ENCODE results near the gene SCN4B.

The SCN4B gene

DNA sequence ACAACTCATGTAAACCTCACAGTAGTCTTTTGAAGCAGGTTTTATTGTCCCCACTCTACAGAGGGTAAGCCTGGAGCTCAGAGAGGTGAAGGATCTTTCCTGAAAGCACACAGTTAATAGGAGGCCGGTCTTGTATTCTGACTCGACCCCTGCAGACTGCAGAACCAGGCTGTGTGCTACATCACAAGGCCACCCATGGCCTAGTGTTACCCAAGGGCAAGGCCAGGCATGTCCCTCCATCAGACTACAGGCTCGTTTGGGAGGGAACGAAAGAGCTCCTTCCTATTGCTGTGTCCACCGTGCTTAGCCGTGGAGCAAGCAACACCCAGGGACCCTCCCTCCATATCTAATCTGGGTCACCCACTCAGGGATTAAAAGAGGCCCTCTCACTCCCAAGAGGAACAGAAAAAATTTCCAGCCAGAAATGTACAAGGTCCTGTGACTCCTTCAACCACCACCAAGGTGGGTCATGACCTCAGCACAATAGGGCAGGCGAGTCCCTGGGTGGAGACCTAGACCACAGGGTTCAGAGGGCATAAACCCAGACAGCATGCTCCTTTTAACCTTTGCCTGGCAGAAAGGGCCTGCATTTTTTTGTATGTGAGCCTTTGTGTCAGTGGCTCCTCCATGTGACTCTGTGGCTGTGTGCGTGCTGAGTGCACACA is 59.6 kb downstream of the SCN4B start:
- DNase-seq (ENCODE audit: low read depth) = peak; percentile 75
- TF ChIP-seq, protein P1, sequence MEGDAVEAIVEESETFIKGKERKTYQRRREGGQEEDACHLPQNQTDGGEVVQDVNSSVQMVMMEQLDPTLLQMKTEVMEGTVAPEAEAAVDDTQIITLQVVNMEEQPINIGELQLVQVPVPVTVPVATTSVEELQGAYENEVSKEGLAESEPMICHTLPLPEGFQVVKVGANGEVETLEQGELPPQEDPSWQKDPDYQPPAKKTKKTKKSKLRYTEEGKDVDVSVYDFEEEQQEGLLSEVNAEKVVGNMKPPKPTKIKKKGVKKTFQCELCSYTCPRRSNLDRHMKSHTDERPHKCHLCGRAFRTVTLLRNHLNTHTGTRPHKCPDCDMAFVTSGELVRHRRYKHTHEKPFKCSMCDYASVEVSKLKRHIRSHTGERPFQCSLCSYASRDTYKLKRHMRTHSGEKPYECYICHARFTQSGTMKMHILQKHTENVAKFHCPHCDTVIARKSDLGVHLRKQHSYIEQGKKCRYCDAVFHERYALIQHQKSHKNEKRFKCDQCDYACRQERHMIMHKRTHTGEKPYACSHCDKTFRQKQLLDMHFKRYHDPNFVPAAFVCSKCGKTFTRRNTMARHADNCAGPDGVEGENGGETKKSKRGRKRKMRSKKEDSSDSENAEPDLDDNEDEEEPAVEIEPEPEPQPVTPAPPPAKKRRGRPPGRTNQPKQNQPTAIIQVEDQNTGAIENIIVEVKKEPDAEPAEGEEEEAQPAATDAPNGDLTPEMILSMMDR (IDR thresholded peaks at IDR 0.05; ENCODE audit: insufficient read depth, low read depth, low read length, missing control alignments) = no peak

DNA sequence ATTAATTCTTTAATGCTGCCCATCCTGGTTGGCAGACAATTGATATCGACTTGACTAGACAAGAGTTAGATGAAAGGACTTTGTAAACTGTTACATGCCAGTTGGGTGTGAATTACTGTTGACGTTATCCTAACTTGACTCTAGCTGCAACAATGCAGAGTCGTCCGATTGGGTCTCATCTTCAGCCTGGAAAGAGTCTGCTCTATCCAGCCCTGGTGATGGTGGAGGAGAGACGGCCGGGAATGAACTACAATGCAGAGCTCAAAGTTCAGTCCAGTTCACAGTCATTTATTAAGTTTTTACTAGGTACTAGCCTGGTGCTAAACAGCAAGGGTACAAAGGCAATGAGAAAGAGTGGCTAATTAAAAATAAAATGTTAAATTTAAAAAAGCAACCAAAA is 60.9 kb downstream of the SCN4B start:
- TF ChIP-seq, protein P1 (IDR thresholded peaks at IDR 0.05; ENCODE audit: insufficient read depth, low read depth, low read length, missing control alignments) = no peak

More for the DNA sequence above, 59.6 kb downstream of the SCN4B start:
- no peak overlapping the region for H3K4me3 ChIP-seq (ENCODE audit: low read length)

DNA sequence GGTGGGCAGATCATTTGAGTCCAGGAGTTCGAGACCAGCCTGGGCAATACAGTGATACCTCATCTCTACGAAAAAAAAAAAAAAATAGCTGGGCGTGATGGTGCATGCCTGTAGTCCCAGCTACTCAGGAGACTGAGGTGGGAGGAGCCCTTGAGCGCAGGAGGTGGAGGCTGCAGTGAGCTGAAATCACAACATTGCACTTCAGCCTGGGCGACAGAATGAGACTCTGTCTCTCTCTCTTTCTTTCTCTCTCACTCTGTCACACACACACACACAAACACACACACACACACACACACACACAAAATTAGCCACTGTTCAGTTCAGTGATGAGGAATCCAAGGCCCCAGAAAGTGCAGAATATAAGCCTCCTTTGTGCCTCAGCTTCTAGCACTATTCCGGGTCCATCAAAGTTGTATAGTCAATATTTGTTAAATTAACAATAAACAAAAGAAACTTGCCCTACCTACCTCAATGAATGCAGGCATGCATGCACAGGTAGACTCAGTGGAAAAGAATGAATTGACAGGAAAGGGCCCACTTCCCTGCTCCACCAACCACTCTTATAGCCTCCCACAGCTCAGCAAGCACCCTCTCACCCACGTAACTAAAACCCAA is 62.0 kb downstream of the SCN4B start:
- DNase-seq (ENCODE audit: low read depth) = peak; percentile 69
- TF ChIP-seq, protein P1 (IDR thresholded peaks at IDR 0.05; ENCODE audit: insufficient read depth, low read depth, low read length, missing control alignments) = no peak

More for the DNA sequence above, 60.9 kb downstream of the SCN4B start:
- DNase-seq (ENCODE audit: low read depth) = no peak
- H3K4me3 ChIP-seq (ENCODE audit: low read length) = no peak overlapping the region

DNA sequence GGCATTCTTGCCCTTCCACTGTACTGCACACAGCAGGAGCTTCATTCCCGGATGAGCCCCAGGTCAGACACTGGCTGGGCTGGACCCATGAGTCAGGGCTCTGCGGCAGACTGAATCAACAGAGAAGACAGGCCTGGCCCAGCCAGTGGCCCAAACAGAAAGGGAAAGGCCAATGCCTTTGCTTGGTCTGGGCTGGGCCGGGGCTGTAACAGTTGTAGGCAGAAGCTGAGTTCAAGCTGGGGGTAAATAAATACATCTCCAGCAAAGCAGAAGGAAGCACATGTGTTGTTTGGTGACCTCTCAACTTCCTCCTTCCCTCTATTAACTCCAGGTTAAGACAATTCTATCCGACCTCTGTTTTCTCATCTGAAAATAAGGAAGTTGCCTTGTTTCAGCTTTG is 64.1 kb downstream of the SCN4B start:
- no peak overlapping the region for H3K4me3 ChIP-seq (ENCODE audit: low read length)
- TF ChIP-seq, protein P1 (IDR thresholded peaks at IDR 0.05; ENCODE audit: insufficient read depth, low read depth, low read length, missing control alignments) = no peak
- DNase-seq (ENCODE audit: low read depth) = peak; percentile 64

More for the DNA sequence above, 62.0 kb downstream of the SCN4B start:
- H3K4me3 ChIP-seq (ENCODE audit: low read length) = no peak overlapping the region

DNA sequence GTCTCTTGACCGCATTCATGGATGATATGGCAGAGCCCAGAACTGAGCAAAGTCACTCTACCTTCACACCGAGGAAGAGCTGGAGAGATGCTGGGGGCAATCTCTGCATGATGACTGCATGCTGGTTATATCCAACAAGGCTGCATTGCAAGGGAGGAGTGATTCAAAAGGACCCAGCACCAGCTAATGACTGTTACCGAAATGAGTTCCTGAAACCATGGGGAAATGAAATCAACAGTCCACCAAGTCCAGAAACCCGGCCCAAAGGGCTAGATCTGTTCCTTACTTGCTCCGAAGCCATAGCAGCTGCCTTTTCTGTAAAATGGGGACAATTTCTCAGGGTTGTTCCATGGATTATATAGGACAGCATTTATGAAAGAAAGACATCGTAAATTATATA is 64.7 kb downstream of the SCN4B start:
- TF ChIP-seq, protein P1 (IDR thresholded peaks at IDR 0.05; ENCODE audit: insufficient read depth, low read depth, low read length, missing control alignments) = no peak
- H3K4me3 ChIP-seq (ENCODE audit: low read length) = no peak overlapping the region
- no peak for DNase-seq (ENCODE audit: low read depth)

DNA sequence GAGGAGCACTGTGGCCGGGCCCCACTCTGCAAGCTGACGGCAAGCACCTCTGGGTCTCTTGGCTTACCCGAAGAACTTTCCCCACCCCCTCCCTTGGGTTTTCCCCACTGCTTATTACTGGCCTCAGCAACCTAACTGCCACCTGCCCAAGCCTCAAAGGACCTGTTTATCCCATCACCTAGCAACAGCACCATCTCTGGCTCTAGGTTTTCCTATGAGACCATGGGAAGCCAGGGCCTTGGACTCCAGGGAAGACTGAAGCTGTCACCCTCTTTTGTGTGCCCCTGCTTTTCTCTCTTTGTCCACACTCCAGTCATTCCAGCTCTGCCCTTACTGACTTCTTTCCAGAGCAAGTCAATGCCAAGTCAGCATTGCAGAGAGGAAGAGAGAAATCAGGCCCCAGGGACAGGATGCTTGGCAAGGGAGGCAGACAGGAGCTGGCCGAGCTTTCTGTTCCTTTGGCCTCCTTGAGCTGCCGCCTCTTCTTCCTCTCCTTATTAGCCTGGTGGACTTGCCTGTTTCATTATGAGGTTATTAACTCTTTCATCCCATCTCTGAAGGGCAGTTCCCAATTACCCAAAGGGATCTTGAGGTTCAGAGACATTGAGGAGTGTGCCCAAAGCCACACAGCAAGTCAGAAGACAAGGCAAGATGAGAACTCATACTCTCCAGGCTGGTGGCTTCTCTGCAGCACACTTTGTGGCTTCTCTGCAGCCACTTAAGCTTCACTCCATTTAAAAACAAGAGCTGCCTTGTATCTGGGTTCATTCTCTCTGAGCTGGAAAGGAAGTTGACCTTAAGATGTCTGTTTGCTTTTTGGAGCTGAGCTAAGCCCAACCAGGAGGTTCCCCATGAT is 65.5 kb downstream of the SCN4B start, which contains the start of gene SMIM35:
Gene SMIM35, minus strand, starts transcription at position 51 of the 856 bp plus-strand sequence. CDS start 206 bp downstream, outside the sequence.
- no peak for DNase-seq (ENCODE audit: low read depth)
- TF ChIP-seq, protein P1 (IDR thresholded peaks at IDR 0.05; ENCODE audit: insufficient read depth, low read depth, low read length, missing control alignments) = no peak

More for the DNA sequence above, 65.5 kb downstream of the SCN4B start, which contains the start of gene SMIM35:
- H3K4me3 ChIP-seq (ENCODE audit: low read length) = no peak within 1 kb of the TSS

All from epithelial cell of esophagus (primary cell).